SH-SY5Y (cell line): ENCODE results near the gene LITAF.

ENCODE experiments used
- GATA2 ChIP-seq: IDR thresholded peaks from 2 replicates; pipeline ENCODE4 v1.6.1; 2011; ENCODE audit warnings: mild to moderate bottlenecking, low read depth, low read length
- GATA3 ChIP-seq: IDR thresholded peaks from 2 replicates; pipeline ENCODE4 v1.6.1; 2011; ENCODE audit warnings: low read depth, mild to moderate bottlenecking, low read length, moderate library complexity

Gene LITAF

GRCh38 chr16:11626657-11627291 is 40.1 kb upstream of the LITAF start:
- TF ChIP-seq GATA3 (no peak), GATA2 (no peak)

- TF ChIP-seq GATA3 (no peak), GATA2 (no peak)
Measured at GRCh38 chr16:11625769-11626168, 39.0 kb upstream of the LITAF start.

GRCh38 chr16:11624636-11625607 is 38.2 kb upstream of the LITAF start:
- TF ChIP-seq GATA3 (no peak), GATA2 (no peak)

GRCh38 chr16:11624205-11624604 is 37.5 kb upstream of the LITAF start:
- TF ChIP-seq GATA3 (no peak), GATA2 (no peak)

- TF ChIP-seq GATA2, result no peak
- no peak for TF ChIP-seq GATA3
Measured at GRCh38 chr16:11621920-11622651, 35.4 kb upstream of the LITAF start.

GRCh38 chr16:11621539-11621919 is 34.8 kb upstream of the LITAF start:
- TF ChIP-seq GATA2 (no peak), GATA3 (no peak)

GRCh38 chr16:11620243-11621003 is 33.7 kb upstream of the LITAF start:
- no peak for TF ChIP-seq GATA3
- TF ChIP-seq GATA2, result no peak

GRCh38 chr16:11619327-11619851 is 32.7 kb upstream of the LITAF start:
- TF ChIP-seq GATA2, result no peak
- no peak for TF ChIP-seq GATA3

- TF ChIP-seq GATA2 (no peak), GATA3 (no peak)
Measured at GRCh38 chr16:11618107-11618717, 31.5 kb upstream of the LITAF start.

GRCh38 chr16:11615748-11616447 is 29.2 kb upstream of the LITAF start:
- TF ChIP-seq GATA2, result no peak
- TF ChIP-seq GATA3, result no peak

GRCh38 chr16:11614587-11615175 is 28.0 kb upstream of the LITAF start:
- TF ChIP-seq GATA2 (no peak), GATA3 (no peak)
